SW480 (cell line): Measurements from ENCODE around the gene PRMT9.

Experiments
- DNase-seq: peaks from one replicate; pipeline ENCODE4 v3.0.0-alpha.2; 2016; ENCODE audit warnings: low spot score

PRMT9 gene

DNA sequence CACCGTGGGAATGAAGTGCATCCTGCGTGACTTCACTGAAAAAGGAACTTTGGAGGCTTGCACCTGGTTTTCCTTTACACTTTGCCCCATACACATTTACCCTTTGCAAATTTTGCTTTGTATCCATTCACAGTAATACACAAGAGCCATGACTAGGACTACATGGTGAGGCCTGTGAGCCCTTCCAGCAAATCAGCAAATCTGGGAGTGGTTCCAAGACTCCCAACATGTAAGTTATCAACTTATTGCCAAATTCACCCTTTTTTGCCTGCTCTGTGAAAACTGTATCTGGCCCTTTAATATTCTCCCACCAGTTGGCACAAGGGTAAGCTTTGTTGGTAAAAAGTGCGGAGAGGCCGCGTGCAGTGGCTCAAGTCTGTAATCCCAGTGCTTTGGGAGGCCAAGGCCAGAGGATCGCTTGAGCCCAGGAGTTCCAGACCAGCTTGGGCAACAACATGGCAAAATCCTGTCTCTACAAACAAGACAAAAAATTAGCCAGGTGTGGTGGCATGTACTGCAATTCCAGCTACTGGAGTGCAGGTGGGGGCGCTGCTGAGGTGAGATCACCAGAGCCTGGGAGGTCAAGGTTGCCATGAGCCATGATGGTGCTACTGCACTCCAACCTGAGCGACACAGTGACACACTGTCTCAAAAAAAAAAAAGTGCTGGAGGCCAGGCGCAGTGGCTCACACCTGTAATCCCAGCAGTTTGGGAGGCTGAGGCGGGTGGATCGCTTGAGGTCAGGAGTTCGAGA lies 5.0 kb downstream of the PRMT9 start:
- no peak for DNase-seq

DNA sequence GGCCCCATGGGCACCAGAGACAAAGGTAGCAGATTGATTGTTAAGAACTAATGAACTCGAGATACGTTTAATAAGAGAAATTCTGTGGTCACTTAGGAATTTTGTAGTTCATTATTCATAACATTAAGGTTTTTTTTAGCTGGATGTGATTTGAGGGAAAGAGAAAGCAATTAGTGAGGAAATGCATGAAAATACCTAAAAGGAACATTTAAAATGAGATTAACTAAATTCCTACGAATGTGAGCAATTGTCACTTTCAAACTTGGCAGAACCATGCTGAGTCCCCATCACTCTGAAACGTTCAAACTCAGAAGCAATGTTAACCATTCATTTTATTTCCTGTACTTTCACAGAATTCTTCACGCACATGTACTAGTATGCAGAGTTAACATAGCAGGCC lies 5.9 kb downstream of the PRMT9 start:
- DNase-seq: no peak

DNA sequence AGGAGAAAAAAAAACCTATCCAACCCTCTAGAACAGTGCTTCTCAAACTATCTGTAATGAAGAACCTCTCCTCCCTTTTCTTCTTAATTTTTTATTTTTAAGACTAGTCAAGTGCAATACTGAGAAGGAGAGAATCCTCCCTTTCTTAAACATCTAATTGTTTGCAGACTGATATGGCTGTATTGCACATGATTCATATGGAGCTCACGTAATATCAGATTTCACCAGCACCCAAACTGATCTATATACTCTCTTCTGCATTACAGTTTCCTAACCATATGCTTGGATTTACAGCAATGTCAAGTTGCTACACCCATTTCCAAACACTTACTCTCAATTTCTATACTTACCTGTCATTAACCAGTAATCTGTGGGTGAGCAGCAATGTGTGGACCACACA lies 9.5 kb downstream of the PRMT9 start:
- DNase-seq: no peak

DNA sequence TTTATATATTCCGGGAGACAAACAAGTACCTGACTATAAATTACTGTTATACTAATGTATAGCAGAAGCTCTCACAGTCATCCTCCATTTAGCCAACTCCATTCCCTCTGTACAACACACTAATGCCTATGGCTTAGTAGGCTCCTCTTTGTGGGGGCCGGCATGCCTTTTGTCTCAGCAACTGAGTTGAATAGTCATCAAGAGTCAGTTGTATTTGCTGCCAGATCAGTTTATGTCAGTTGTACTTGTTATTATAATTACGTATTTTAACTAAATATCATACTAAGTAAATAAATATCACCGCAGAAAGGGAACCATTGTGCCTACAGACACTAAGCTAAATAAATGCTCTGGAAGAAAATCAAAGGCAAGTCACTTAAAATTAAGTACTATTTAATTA lies 9.9 kb downstream of the PRMT9 start:
- no peak for DNase-seq

- DNase-seq: no peak
Observed at GRCh38 chr4:147658501-147658900, 25.5 kb downstream of the PRMT9 start.

- DNase-seq: no peak
Observed at GRCh38 chr4:147655639-147656038, 28.3 kb downstream of the PRMT9 start.

GRCh38 chr4:147651563-147651962 lies 32.4 kb downstream of the PRMT9 start:
- no peak for DNase-seq

DNA sequence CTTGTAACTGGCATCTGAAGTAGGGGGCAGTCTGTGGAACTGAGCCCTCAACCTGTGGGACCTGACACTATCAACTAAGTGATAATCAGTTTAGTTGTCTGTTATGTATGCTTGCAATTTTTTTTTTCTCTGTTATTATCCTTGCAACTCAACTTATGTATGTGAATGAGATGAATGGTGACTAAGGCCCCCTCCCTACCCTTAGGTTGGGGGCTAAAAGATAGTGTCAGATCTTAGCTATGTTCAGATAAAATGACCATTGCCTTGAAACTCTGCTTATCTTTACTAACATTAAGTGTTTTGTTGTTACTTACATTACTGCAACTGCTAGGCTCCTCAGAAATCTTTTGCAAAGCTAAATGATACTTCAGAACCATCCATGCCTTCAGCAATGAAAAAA lies 35.3 kb downstream of the PRMT9 start:
- no peak for DNase-seq

GRCh38 chr4:147645099-147645498 lies 38.9 kb downstream of the PRMT9 start:
- no peak for DNase-seq

GRCh38 chr4:147644471-147644870 lies 39.5 kb downstream of the PRMT9 start:
- no peak for DNase-seq

GRCh38 chr4:147643616-147644015 lies 40.3 kb downstream of the PRMT9 start:
- no peak for DNase-seq

- no peak for DNase-seq
Observed at GRCh38 chr4:147640331-147640730, 43.6 kb downstream of the PRMT9 start.

- DNase-seq: no peak
Observed at GRCh38 chr4:147639388-147639787, 44.6 kb downstream of the PRMT9 start.

- no peak for DNase-seq
Observed at GRCh38 chr4:147638942-147639341, 45.0 kb downstream of the PRMT9 start.

GRCh38 chr4:147638365-147638764 lies 45.6 kb downstream of the PRMT9 start:
- no peak for DNase-seq

GRCh38 chr4:147635348-147635747 lies 48.6 kb downstream of the PRMT9 start:
- DNase-seq: no peak

- DNase-seq: no peak
Observed at GRCh38 chr4:147633643-147634042, 50.3 kb downstream of the PRMT9 start.

DNA sequence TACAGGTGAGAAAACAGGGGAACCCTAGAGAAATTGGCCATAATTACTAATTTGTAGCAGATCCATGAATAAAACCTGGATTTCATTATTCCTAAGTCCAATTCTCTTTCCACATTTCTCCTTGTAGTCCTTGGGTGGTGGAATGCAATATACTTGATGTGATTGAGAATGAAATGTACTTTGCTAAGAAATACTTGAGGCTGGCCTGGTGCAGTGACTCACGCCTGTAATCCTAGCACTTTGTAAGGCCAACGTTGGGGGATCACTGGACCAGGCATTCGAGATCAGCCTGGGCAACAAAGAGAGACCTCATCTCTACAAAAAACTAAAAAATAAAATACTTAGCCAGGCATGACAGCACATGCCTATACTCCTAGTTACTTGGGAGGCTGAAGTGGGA lies 50.9 kb downstream of the PRMT9 start:
- no peak for DNase-seq

DNA sequence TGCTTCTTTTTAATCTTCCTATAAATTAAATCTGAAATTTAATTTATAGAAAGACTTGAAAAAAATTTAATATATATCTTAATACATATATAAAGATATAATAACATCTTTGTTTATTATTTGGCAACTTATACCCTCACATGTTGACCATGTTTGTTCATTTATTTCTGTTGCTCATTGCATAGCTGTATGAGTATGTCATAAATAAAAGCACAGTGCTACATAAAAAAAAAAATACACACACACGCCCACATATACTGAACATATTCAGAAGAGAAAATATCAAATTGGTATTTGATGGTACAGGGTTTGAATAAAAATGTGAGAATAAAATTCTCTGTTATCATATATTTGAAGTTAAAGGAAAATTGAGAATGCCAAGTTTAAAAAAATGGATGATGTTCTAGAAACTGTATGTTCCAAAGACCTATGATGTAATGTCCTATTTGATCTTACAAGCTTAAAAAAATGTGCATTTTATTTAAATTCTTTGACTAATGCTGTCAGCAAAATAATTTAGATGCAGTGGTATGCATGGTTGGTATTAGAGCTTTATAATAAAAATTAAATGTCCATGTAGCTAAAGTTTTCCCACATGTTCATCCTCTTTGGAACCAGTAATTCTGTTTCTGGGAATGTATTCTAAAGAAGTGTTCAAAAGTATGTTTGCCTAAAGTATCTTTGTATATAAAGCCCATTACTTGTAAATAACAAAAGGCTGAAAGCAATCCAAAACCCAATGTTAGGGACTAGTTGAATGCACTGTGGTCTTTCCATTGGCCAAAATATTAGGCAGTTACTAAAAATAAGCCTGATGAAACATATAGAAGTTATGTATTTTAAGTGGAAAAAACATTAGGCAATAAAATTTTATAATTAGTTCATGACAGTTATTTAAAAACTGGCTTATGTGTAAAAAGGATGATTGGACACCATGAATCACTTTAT lies 53.9 kb downstream of the PRMT9 start:
- DNase-seq: no peak

DNA sequence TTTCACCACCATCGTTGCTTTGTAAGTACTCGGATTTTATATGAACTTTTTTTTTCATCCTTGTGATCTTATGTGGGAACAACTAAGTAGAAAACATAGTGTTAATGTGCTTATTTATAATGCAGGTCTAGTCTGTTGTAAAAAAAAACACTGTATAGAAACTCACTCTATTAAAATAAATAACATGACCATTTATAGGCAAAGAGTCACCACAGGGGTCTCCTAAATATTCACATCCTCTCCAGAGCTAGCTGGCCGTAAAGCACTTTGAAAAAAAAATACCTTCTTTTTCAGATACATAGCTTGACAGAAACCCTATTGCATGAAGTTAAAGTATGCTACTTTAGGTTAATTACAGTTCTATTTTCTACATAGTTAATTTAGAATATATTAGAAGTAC lies 55.5 kb downstream of the PRMT9 start:
- DNase-seq: no peak

GRCh38 chr4:147626903-147627302 lies 57.1 kb downstream of the PRMT9 start:
- no peak for DNase-seq

DNA sequence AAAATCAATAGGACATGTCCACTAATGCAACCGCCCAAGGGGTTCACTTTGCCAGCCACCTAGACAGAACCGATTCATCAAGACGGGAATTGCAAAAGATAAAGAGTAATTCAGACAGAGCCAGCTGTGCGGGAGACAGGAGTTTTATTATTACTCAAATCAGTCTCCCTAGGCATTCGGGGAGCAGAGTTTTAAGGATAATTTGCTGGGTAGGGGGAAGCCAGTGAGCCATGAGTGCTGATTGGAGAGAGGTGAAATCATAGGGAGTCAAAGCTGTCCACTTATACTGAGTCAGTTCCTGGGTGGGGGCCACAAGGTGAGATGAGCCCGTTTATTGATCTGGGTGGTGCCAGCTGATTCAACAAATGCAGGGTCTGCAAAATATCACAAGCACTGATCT lies 58.2 kb downstream of the PRMT9 start:
- DNase-seq: no peak

- no peak for DNase-seq
Observed at GRCh38 chr4:147620315-147620714, 63.6 kb downstream of the PRMT9 start.
